Left ventricle myocardium inferior (tissue), 1 donor: ENCODE data around the gene NRXN3. TPM values are rescaled to one million over a fixed set of nuclear protein-coding genes. Genes with fewer than 3 reads are reported as not detected.

Experiments used
- DNase-seq: peaks from one replicate; pipeline ENCODE4 v3.0.0-alpha.2; 2020
- H3K27ac ChIP-seq: fragments of 200-600 bp; replicated peaks from 2 replicates; pipeline ENCODE4 v1.8.0; 2021
- H3K27me3 ChIP-seq: fragments of 200-600 bp; 2 replicates; pipeline ENCODE4 v1.8.0; 2021; ENCODE audit warnings: low read depth
- H3K36me3 ChIP-seq: fragments of 200-600 bp; 2 replicates; pipeline ENCODE4 v1.8.0; 2021
- H3K4me1 ChIP-seq: fragments of 200-600 bp; 2 replicates; pipeline ENCODE4 v1.8.0; 2021
- H3K4me3 ChIP-seq: fragments of 200-600 bp; 2 replicates; pipeline ENCODE4 v1.8.0; 2021; ENCODE audit warnings: mild to moderate bottlenecking, moderate library complexity
- H3K9me3 ChIP-seq: fragments of 200-600 bp; replicated peaks from 2 replicates; pipeline ENCODE4 v1.8.0; 2021
- CTCF ChIP-seq: fragments of 200-600 bp; IDR thresholded peaks from 2 replicates; pipeline ENCODE4 v1.8.0; 2021; ENCODE audit warnings: antibody characterized with exemption, mild to moderate bottlenecking, borderline replicate concordance
- intact Hi-C: fragments of 100-400 bp; cut with micrococcal nuclease; formaldehyde crosslinking; loops from one replicate; pipeline ENCODE4 v1.11.0; 2022
- total RNA-seq: library from RNA; stranded (reverse); fragmentation: NEBNext Ultra II Directional; extraction: Animal tissue kit (Norgen Biotek cat#: 25700); gene quantifications from one replicate; pipeline ENCODE4 v1.2.1, GENCODE V29; 2021
- donor health status: DM: no; HTN: yes; CAD: no; lungs with severe emphysema.

The NRXN3 gene
- total RNA-seq, 1 donor from 2014 or later, result 1.2 TPM

- TF ChIP-seq CTCF, result no peak
- Histone ChIP-seq H3K9me3 (no peaks in the 10 kb centered on the region), H3K4me1 (no peaks in the 10 kb centered on the region), H3K4me3 (no peak overlapping the region), H3K27ac (no peak overlapping the region), H3K36me3 (no peaks in the 10 kb centered on the region), H3K27me3 (no peaks in the 10 kb centered on the region)
- intact Hi-C loops, result no loop called here
- DNase-seq, result no peak
These were observed 1039.2 kb downstream of the NRXN3 start for GRCh38 chr14:79209418-79209817.

- peaks cover 19% of the 10 kb centered on the region for H3K9me3 ChIP-seq
- no peak for TF ChIP-seq CTCF
- H3K27me3 ChIP-seq, result peaks cover 5% of the 10 kb centered on the region
- H3K27ac ChIP-seq, result no peak overlapping the region
- no peak overlapping the region for H3K4me3 ChIP-seq
- intact Hi-C loops, result no loop called here
- H3K4me1 ChIP-seq, result no peaks in the 10 kb centered on the region
- no peaks in the 10 kb centered on the region for H3K36me3 ChIP-seq
- no peak for DNase-seq
These were observed 1055.6 kb downstream of the NRXN3 start for GRCh38 chr14:79225815-79226214.

- Histone ChIP-seq H3K4me1 (no peaks in the 10 kb centered on the region), H3K9me3 (no peaks in the 10 kb centered on the region), H3K4me3 (no peak overlapping the region), H3K36me3 (no peaks in the 10 kb centered on the region), H3K27me3 (peaks cover 5% of the 10 kb centered on the region), H3K27ac (no peak overlapping the region)
- no peak for DNase-seq
- intact Hi-C loops, result no loop called here
- no peak for TF ChIP-seq CTCF
These were observed 1059.3 kb downstream of the NRXN3 start for GRCh38 chr14:79229383-79229909.

GRCh38 chr14:79242666-79243065 lies 1072.5 kb downstream of the NRXN3 start:
- Histone ChIP-seq H3K27ac (no peak overlapping the region), H3K9me3 (no peaks in the 10 kb centered on the region), H3K4me3 (no peak overlapping the region), H3K36me3 (no peaks in the 10 kb centered on the region), H3K4me1 (no peaks in the 10 kb centered on the region), H3K27me3 (no peaks in the 10 kb centered on the region)
- DNase-seq, result no peak
- TF ChIP-seq CTCF, result no peak
- intact Hi-C loops, result no loop called here

GRCh38 chr14:79246173-79246572 lies 1076.0 kb downstream of the NRXN3 start:
- no peak for TF ChIP-seq CTCF
- intact Hi-C loops, result no loop called here
- H3K36me3 ChIP-seq, result no peaks in the 10 kb centered on the region
- DNase-seq, result no peak
- no peak overlapping the region for H3K4me3 ChIP-seq
- H3K4me1 ChIP-seq, result no peaks in the 10 kb centered on the region
- H3K27ac ChIP-seq, result no peak overlapping the region
- H3K9me3 ChIP-seq, result no peaks in the 10 kb centered on the region
- no peaks in the 10 kb centered on the region for H3K27me3 ChIP-seq
